HL-60 (cell line): Measurements from ENCODE around the gene LNPEP.

ENCODE experiments used
- CTCF ChIP-seq: IDR thresholded peaks from one replicate; pipeline ENCODE4 v1.5.1; 2011; ENCODE audit warnings: low read length, control low read depth, inconsistent platforms; ENCODE audit not compliant: insufficient read depth
- GABPA ChIP-seq: IDR thresholded peaks from 2 replicates; pipeline ENCODE4 v1.6.1; 2012; ENCODE audit warnings: low read depth
- POLR2AphosphoS5 ChIP-seq: IDR thresholded peaks from 2 replicates; pipeline ENCODE4 v1.6.1; 2012; ENCODE audit warnings: low read depth
- REST ChIP-seq: IDR thresholded peaks from 2 replicates; pipeline ENCODE4 v1.6.1; 2012; ENCODE audit warnings: low read depth; ENCODE audit not compliant: insufficient replicate concordance

DNA sequence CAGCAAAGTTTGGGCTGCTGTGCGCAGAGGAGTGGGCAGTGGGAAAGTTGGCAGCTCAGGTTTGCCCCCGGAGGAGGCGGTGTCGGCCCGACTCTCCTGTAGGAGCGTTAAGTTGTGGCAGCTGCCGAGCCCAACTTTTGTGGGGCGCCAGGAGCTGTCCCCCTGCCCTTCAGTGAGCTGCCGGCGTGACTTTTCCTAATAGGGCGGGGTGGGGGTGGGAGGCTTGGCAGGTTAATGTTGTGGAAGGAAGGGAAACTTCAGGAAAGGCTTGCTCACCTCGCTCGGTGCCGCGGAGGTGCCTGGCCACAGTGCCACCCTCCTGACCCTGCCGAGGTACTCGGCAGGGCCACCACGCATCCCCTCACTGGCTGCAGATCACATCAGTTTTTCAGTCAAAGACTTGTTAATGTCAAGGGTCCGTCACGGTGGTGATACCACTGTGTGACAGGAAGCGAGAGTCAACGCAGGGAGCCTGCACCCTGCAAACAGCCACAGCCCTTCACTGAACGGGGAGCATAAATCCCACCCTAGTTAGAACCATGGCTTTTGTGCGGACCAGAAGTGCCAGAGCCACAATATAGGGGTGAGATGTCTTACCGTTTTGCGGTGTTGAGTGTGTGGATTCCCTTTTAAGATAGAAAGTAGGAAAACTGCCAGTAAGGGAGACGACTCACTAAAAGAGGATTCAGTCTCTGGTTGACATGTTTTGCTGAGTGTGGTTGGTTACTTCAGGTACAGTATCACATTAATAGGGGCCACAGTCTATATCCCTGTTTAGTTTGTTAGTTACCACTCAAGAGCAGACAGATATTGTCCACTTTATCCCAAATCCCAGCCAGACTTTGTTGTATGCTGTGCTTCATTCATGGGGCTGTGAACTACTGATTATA is 796 bp downstream of the LNPEP start:
- no peak for TF ChIP-seq REST
- no peak for TF ChIP-seq CTCF
- no peak for TF ChIP-seq POLR2AphosphoS5
- TF ChIP-seq GABPA = no peak
